Parathyroid adenoma (tissue), 2 donors: Measurements from ENCODE around the gene SRP14.
"Not testable (repeated sequence)": the region's sequence is repeated elsewhere in the genome, so short reads cannot be mapped to it uniquely, and the experiment has no call there.

Experiments used
- H2AFZ ChIP-seq: fragments of 300-600 bp; sonication (generic); one replicate; pipeline ENCODE4 v1.7.0; 2017; ENCODE audit warnings: antibody characterized with exemption, mild to moderate bottlenecking
- H3K27ac ChIP-seq: fragments of 300-600 bp; sonication (generic); one replicate; pipeline ENCODE4 v1.7.0; 2017
- H3K27me3 ChIP-seq: fragments of 300-600 bp; sonication (generic); one replicate; pipeline ENCODE4 v1.7.0; 2017; ENCODE audit warnings: low read length; ENCODE audit not compliant: control insufficient read depth, insufficient read depth
- H3K36me3 ChIP-seq: fragments of 300-600 bp; sonication (generic); one replicate; pipeline ENCODE4 v1.7.0; 2017; ENCODE audit warnings: low read length; ENCODE audit not compliant: control insufficient read depth, insufficient read depth
- H3K4me1 ChIP-seq: fragments of 300-600 bp; sonication (generic); one replicate; pipeline ENCODE4 v1.7.0; 2017; ENCODE audit warnings: control low read depth
- H3K4me2 ChIP-seq: fragments of 300-600 bp; sonication (generic); one replicate; pipeline ENCODE4 v1.7.0; 2017; ENCODE audit warnings: low read length
- H3K4me3 ChIP-seq: fragments of 300-600 bp; sonication (generic); one replicate; pipeline ENCODE4 v1.7.0; 2017; ENCODE audit warnings: low read depth, low read length
- H3K79me2 ChIP-seq: fragments of 300-600 bp; sonication (generic); one replicate; pipeline ENCODE4 v1.7.0; 2017; ENCODE audit warnings: control low read depth
- H3K9ac ChIP-seq: fragments of 300-600 bp; sonication (generic); one replicate; pipeline ENCODE4 v1.7.0; 2017; ENCODE audit warnings: mild to moderate bottlenecking
- H3K9me3 ChIP-seq: fragments of 300-600 bp; sonication (generic); one replicate; pipeline ENCODE4 v1.7.0; 2017; ENCODE audit warnings: low read length; ENCODE audit not compliant: control insufficient read depth
- CTCF ChIP-seq: fragments of 300-600 bp; sonication (generic); IDR thresholded peaks from one replicate; pipeline ENCODE4 v1.7.0; 2017; ENCODE audit warnings: antibody characterized with exemption, mild to moderate bottlenecking
- donor health status: primary hyperparathyroidism.

Gene SRP14

DNA sequence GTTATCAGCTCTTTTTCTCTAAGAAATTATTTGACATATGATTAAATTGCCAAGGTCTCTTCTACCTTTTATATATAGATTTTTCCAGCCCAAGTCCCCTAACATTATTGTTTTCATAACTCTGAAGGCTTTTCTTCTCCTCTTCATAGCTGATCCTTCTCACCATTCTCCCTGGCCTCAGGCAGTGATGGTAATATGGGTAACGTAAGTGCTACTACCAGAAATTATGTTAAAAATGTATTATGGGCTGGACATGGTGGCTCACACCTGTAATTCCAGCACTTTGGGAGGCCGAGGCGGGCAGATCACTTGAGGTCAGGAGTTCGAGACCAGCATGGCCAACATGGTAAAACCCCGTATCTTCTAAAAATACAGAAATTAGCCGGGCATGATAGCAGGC is 40.5 kb upstream of the SRP14 start:
- Histone ChIP-seq H3K4me1 (peaks cover 2% of the 10 kb centered on the region), H3K79me2 (no peaks in the 10 kb centered on the region), H2AFZ (no peak overlapping the region), H3K27ac (no peak overlapping the region), H3K27me3 (no peaks in the 10 kb centered on the region), H3K4me2 (no peak overlapping the region), H3K36me3 (no peaks in the 10 kb centered on the region), H3K4me3 (no peak overlapping the region), H3K9me3 (no peaks in the 10 kb centered on the region), H3K9ac (no peak overlapping the region)
- no peak for TF ChIP-seq CTCF

GRCh38 chr15:40075298-40076044 is 36.5 kb upstream of the SRP14 start:
- Histone ChIP-seq H3K79me2 (no peaks in the 10 kb centered on the region), H3K4me3 (no peak overlapping the region), H3K4me1 (no peaks in the 10 kb centered on the region), H3K36me3 (no peaks in the 10 kb centered on the region), H3K9ac (no peak overlapping the region), H3K27me3 (no peaks in the 10 kb centered on the region), H3K27ac (no peak overlapping the region), H2AFZ (no peak overlapping the region), H3K9me3 (no peaks in the 10 kb centered on the region), H3K4me2 (no peak overlapping the region)
- TF ChIP-seq CTCF, result no peak

DNA sequence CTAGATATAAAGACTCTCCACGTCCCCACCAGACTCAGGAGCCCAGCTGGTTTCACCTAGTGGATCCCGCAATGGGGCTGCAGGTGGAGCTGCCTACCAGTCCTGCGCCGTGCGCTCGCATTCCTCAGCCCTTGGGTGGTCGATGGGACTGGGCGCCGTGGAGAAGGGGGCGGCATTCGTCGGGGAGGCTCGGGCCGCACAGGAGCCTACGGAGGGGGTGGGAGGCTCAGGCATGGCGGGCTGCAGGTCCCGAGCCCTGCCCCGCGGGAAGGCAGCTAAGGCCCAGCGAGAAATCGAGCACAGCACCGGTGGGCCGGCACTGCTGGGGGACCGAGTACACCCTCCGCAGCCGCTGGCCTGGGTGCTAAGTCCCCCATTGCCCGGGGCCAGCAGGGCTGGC is 35.7 kb upstream of the SRP14 start:
- H3K27ac ChIP-seq, H3K9me3 ChIP-seq, H3K4me3 ChIP-seq, H3K4me1 ChIP-seq, H3K36me3 ChIP-seq, H3K4me2 ChIP-seq, H2AFZ ChIP-seq, H3K9ac ChIP-seq, H3K79me2 ChIP-seq, H3K27me3 ChIP-seq: not testable (repeated sequence)

DNA sequence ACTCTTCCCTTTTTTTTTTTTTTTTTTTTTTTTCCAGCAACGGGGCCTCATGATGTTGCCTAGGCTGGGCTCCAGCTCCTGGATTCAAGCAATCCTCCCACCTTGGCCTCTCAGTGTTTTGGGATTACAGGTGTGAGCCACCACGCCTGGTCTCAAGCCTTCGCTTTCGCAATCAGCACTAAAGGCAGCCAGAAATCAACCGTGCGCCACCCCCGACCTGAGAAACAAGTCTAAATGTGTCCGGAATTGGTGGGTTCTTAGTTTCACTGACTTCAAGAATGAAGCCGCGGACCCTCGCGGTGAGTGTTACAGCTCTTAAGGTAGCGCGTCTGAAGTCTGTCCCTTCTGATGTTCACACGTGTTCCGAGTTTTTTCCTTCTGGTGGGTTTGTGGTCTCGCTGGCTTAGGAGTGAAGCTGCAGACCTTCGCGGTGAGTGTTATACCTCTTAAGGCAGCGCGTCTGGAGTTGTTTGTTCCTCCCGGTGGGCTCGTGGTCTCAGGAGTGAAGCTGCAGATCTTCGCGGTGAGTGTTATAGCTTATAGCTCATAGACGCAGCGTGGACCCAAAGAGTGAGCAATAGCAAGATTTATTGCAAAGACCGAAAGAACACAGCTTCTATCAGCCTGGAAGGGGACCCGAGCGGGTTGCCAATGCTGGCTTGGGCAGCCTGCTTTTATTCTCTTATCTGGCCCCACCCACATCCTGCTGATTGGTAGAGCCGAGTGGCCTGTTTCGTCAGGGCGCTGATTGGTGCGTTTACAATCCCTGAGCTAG is 34.9 kb upstream of the SRP14 start:
- not testable (repeated sequence) for H3K27me3 ChIP-seq, H3K9me3 ChIP-seq, H3K79me2 ChIP-seq, H2AFZ ChIP-seq, H3K4me2 ChIP-seq, H3K27ac ChIP-seq, H3K4me1 ChIP-seq, H3K4me3 ChIP-seq, H3K36me3 ChIP-seq, H3K9ac ChIP-seq

GRCh38 chr15:40072216-40072990 is 33.4 kb upstream of the SRP14 start:
- H3K27ac ChIP-seq, result no peak overlapping the region
- H3K4me2 ChIP-seq, result no peak overlapping the region
- no peaks in the 10 kb centered on the region for H3K27me3 ChIP-seq
- TF ChIP-seq CTCF, result no peak
- no peak overlapping the region for H3K4me3 ChIP-seq
- no peaks in the 10 kb centered on the region for H3K36me3 ChIP-seq
- H2AFZ ChIP-seq, result no peak overlapping the region
- H3K79me2 ChIP-seq, result no peaks in the 10 kb centered on the region
- no peaks in the 10 kb centered on the region for H3K9me3 ChIP-seq
- no peak overlapping the region for H3K9ac ChIP-seq
- H3K4me1 ChIP-seq, result peaks cover 8% of the 10 kb centered on the region
